Endothelial cell of umbilical vein (primary cell): ENCODE data around the gene LONRF2. TPM values are rescaled to one million over a fixed set of nuclear protein-coding genes. Genes with fewer than 3 reads are reported as not detected.

ENCODE experiments used
- BruUV-seq: library from RNA; stranded (reverse); fragments of 400-500 nt; replicated peaks from 2 replicates; lab custom pipeline; 2021; lab: Mats Ljungman, UMichigan
- CTCF ChIA-PET: fragments of 300-600, 350-600 bp; sonication (Branson Sonifier 250); formaldehyde crosslinking; loops from one replicate; lab custom pipeline; 2021; ENCODE audit warnings: antibody characterized with exemption, inconsistent platforms; lab: Charles Lee
- POLR2A ChIA-PET: fragments of 300-600, 350-600 bp; sonication (Branson Sonifier 250); formaldehyde crosslinking; loops from one replicate; lab custom pipeline; 2021; ENCODE audit warnings: antibody characterized with exemption, inconsistent platforms; lab: Charles Lee
- DNase-seq: peaks from one replicate; pipeline ENCODE4 v3.0.0-alpha.2; 2011; ENCODE audit warnings: low read depth, low spot score
- FAIRE-seq: peaks from 2 replicates; lab custom pipeline; 2011; peaks lifted over from hg19 to GRCh38; lab: Jason Lieb, UNC
- H2AFZ ChIP-seq: 2 replicates; pipeline ENCODE4 v1.6.0; 2012; ENCODE audit warnings: low read depth, low read length, control low read depth, inconsistent platforms
- H3K27ac ChIP-seq: 2 replicates; pipeline ENCODE4 v1.5.1; 2011; ENCODE audit warnings: low read depth, mild to moderate bottlenecking, control low read depth, low read length, moderate library complexity; ENCODE audit not compliant: insufficient read depth
- H3K27me3 ChIP-seq, 2 experiments: 2 replicates each; pipeline versions ENCODE4 v1.6.0 to v1.6.1; 2011; ENCODE audit warnings: low read length in 2 of 2, mixed read lengths in 1 of 2; ENCODE audit not compliant: control insufficient read depth in 2 of 2, insufficient read depth in 2 of 2
- H3K36me3 ChIP-seq, 2 experiments: 2 replicates in 1 of 2; 3 replicates in 1 of 2; pipeline ENCODE4 v1.5.1; 2011; ENCODE audit warnings: low read length in 2 of 2, mild to moderate bottlenecking in 1 of 2, moderate library complexity in 1 of 2; ENCODE audit not compliant: control insufficient read depth in 2 of 2, insufficient read depth in 2 of 2; ENCODE audit errors: extremely low read depth in 1 of 2
- H3K4me1 ChIP-seq: 3 replicates; pipeline ENCODE4 v1.5.1; 2011; ENCODE audit warnings: mild to moderate bottlenecking, low read length; ENCODE audit not compliant: control insufficient read depth, insufficient read depth; ENCODE audit errors: extremely low read depth
- H3K4me2 ChIP-seq: 2 replicates; pipeline ENCODE4 v1.6.1; 2011; ENCODE audit warnings: low read length, control low read depth, mixed read lengths; ENCODE audit not compliant: insufficient read depth
- H3K4me3 ChIP-seq, 3 experiments: fragments of 200-600 bp in 1 of 3; sonication (generic), shearing (Covaris generic) in 1 of 3; replicated peaks in 1 of 3; 2 replicates each; pipeline ENCODE4 v1.5.1; 2011 to 2016; ENCODE audit warnings: control low read depth in 3 of 3, low read length in 3 of 3, mild to moderate bottlenecking in 2 of 3, inconsistent platforms in 1 of 3, low read depth in 1 of 3, moderate library complexity in 1 of 3; ENCODE audit not compliant: insufficient read depth in 1 of 3
- H3K79me2 ChIP-seq: 2 replicates; pipeline ENCODE4 v1.6.0; 2012; ENCODE audit warnings: low read length, inconsistent platforms; ENCODE audit not compliant: control insufficient read depth, insufficient read depth
- H3K9ac ChIP-seq: replicated peaks from 2 replicates; pipeline ENCODE3; 2011; ENCODE audit warnings: low read length, control low read depth; ENCODE audit not compliant: insufficient read depth; ENCODE audit errors: extremely low read depth
- H3K9me1 ChIP-seq: replicated peaks from 3 replicates; pipeline ENCODE4 v1.6.0; 2011; ENCODE audit warnings: mild to moderate bottlenecking, low read length; ENCODE audit not compliant: control insufficient read depth, insufficient read depth; ENCODE audit errors: extremely low read depth
- H3K9me3 ChIP-seq: replicated peaks from 2 replicates; pipeline ENCODE4 v1.5.1; 2012; ENCODE audit warnings: low read length, inconsistent platforms; ENCODE audit not compliant: control insufficient read depth, insufficient read depth
- H4K20me1 ChIP-seq: replicated peaks from 2 replicates; pipeline ENCODE3; 2011; ENCODE audit warnings: mild to moderate bottlenecking, low read length; ENCODE audit not compliant: control insufficient read depth, insufficient read depth; ENCODE audit errors: extremely low read depth
- EZH2 ChIP-seq: IDR thresholded peaks from 2 replicates; pipeline ENCODE4 v1.6.1; 2012; ENCODE audit warnings: borderline replicate concordance, low read depth, mild to moderate bottlenecking, moderate library complexity, low read length, inconsistent platforms; ENCODE audit not compliant: severe bottlenecking
- FOS ChIP-seq: IDR thresholded peaks from 2 replicates; pipeline ENCODE4 v1.6.1; 2011; ENCODE audit warnings: mild to moderate bottlenecking, low read length, moderate library complexity, borderline replicate concordance; ENCODE audit not compliant: insufficient read depth
- GATA2 ChIP-seq: IDR thresholded peaks from 2 replicates; pipeline ENCODE4 v1.7.0; 2011; ENCODE audit warnings: low read depth, mild to moderate bottlenecking, moderate library complexity, mixed read lengths, low read length; ENCODE audit not compliant: insufficient read length, insufficient read depth
- JUN ChIP-seq: IDR thresholded peaks from 2 replicates; pipeline ENCODE4 v1.6.1; 2011; ENCODE audit warnings: borderline replicate concordance, low read depth; ENCODE audit not compliant: insufficient read length, insufficient read depth
- MYC ChIP-seq: IDR thresholded peaks from one replicate; pipeline ENCODE4 v1.6.1; 2011; ENCODE audit warnings: mild to moderate bottlenecking, low read depth, low read length
- POLR2A ChIP-seq: IDR thresholded peaks from 2 replicates; pipeline ENCODE4 v1.6.1; 2012; ENCODE audit warnings: low read depth, mild to moderate bottlenecking, control low read depth, low read length
- POLR2AphosphoS5 ChIP-seq: IDR thresholded peaks from 2 replicates; pipeline ENCODE4 v1.6.1; 2012; ENCODE audit warnings: low read depth, mild to moderate bottlenecking, control low read depth, low read length, moderate library complexity; ENCODE audit not compliant: insufficient read depth
- dilution Hi-C: fragments of 300-500 bp; cut with MboI; formaldehyde crosslinking; loops from one replicate; pipeline ENCODE4 v1.15.0; 2019; ENCODE audit warnings: low sequenced_read_pairs; ENCODE audit not compliant: extremely low pct_ligation_motif_present
- intact Hi-C: fragments of 100-400 bp; cut with micrococcal nuclease; formaldehyde crosslinking; loops from one replicate; pipeline ENCODE4 v1.10.0; 2022
- polyA plus RNA-seq, 4 experiments: library from polyadenylated mRNA; depleted of rRNA in 3 of 4; stranded (reverse) in 3 of 4; unstranded in 1 of 4; fragments of >200 nt; gene quantifications; 2 replicates each; pipeline versions ENCODE4 v1.2.1 to v1.2.3, GENCODE V29; 2011 to 2012; ENCODE audit warnings: missing spikeins in 1 of 4
- total RNA-seq: library from RNA; stranded (reverse); gene quantifications from 2 replicates; pipeline ENCODE4 v1.2.3, GENCODE V29; 2021
- TF ChIP-seq, protein P1 (sequence below), 2 donors: IDR thresholded peaks; 1 replicate in 1 of 2; 2 replicates in 1 of 2; pipeline ENCODE4 v1.5.1; 2011; ENCODE audit warnings: low read length in 2 of 2, mild to moderate bottlenecking in 2 of 2, moderate library complexity in 2 of 2, control low read depth in 1 of 2, inconsistent platforms in 1 of 2, low read depth in 1 of 2; ENCODE audit not compliant: insufficient read depth in 1 of 2; ENCODE audit errors: extremely low read depth in 1 of 2
- TF ChIP-seq, protein P2 (sequence below): IDR thresholded peaks from 2 replicates; pipeline ENCODE4 v1.6.1; 2011; ENCODE audit not compliant: insufficient read depth, insufficient read length

The LONRF2 gene
- total and polyA plus RNA-seq, 2 donors (not counting 3 experiments of a cell fraction or from before 2014, with no cell fraction given) = 0.03 TPM; not detected in 1

DNA sequence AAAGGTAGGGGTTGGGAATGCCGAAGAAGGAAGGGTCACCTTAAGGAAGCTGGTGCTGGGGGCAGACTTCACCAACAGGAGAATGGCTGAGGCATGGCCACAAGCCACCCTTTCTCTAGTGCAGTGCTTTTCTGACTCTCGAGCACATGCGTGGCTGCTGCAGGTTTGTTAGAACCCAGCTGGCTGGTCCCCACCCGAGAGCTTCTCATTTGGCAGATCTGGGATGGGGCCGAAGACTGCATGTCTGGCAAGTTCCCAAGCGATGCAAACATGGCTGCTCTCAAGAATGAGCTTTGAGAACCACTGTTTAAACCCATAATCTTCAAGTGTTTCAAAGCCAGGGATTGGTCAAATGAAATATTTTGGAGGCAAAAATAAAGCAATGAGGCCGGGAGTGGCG, 63.2 kb downstream of the LONRF2 start:
- Histone ChIP-seq H3K27me3 (no peaks in the 10 kb centered on the region), H4K20me1 (no peaks in the 10 kb centered on the region), H3K4me3 (no peak overlapping the region), H3K36me3 (no peaks in the 10 kb centered on the region), H3K9me3 (no peaks in the 10 kb centered on the region), H3K9me1 (no peaks in the 10 kb centered on the region), H3K9ac (no peak overlapping the region), H3K27ac (no peak overlapping the region), H3K4me1 (no peaks in the 10 kb centered on the region), H2AFZ (no peak overlapping the region), H3K79me2 (no peaks in the 10 kb centered on the region), H3K4me2 (no peak overlapping the region)
- TF ChIP-seq POLR2A (no peak), JUN (no peak), POLR2AphosphoS5 (no peak), GATA2 (no peak), EZH2 (no peak), FOS (no peak), MYC (no peak)
- TF ChIP-seq, protein P1, sequence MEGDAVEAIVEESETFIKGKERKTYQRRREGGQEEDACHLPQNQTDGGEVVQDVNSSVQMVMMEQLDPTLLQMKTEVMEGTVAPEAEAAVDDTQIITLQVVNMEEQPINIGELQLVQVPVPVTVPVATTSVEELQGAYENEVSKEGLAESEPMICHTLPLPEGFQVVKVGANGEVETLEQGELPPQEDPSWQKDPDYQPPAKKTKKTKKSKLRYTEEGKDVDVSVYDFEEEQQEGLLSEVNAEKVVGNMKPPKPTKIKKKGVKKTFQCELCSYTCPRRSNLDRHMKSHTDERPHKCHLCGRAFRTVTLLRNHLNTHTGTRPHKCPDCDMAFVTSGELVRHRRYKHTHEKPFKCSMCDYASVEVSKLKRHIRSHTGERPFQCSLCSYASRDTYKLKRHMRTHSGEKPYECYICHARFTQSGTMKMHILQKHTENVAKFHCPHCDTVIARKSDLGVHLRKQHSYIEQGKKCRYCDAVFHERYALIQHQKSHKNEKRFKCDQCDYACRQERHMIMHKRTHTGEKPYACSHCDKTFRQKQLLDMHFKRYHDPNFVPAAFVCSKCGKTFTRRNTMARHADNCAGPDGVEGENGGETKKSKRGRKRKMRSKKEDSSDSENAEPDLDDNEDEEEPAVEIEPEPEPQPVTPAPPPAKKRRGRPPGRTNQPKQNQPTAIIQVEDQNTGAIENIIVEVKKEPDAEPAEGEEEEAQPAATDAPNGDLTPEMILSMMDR (IDR thresholded peaks at IDR 0.05; ENCODE audit: extremely low read depth in 1 of 2, insufficient read depth in 1 of 2, low read depth in 1 of 2, low read length in 2 of 2) = no peak
- TF ChIP-seq, protein P2, sequence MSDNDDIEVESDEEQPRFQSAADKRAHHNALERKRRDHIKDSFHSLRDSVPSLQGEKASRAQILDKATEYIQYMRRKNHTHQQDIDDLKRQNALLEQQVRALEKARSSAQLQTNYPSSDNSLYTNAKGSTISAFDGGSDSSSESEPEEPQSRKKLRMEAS = no peak
- no TSS peak for BruUV-seq
- DNase-seq (no peak), FAIRE-seq (no peak)
- POLR2A ChIA-PET = no interaction called here
- intact Hi-C loops (no loop called here), dilution Hi-C loops (no loop called here)
- CTCF ChIA-PET = interaction anchor here (1.4 to 11.6 kb wide), 4 partner anchors 13 to 700 kb away, joined by 5 to 724 read pairs (median 162); no protein-coding TSS in a partner anchor
